GM19468 (cell line): Measurements from ENCODE around the gene GIPC3.
"Not testable (repeated sequence)": the region's sequence is repeated elsewhere in the genome, so short reads cannot be mapped to it uniquely, and the experiment has no call there.

Experiments used
- ATAC-seq: cut with Tn5 transposase; IDR thresholded peaks from one replicate; pipeline ENCODE4 v1.9.1; 2021; ENCODE audit warnings: mild to moderate bottlenecking, moderate library complexity, moderate number of reproducible peaks; ENCODE audit not compliant: unreplicated experiment; ENCODE audit errors: extremely low read depth

GIPC3 gene

GRCh38 chr19:3614858-3615505, 29.7 kb downstream of the GIPC3 start:
- ATAC-seq = no peak

- ATAC-seq = no peak
Observed at GRCh38 chr19:3615524-3616135, 30.4 kb downstream of the GIPC3 start.

DNA sequence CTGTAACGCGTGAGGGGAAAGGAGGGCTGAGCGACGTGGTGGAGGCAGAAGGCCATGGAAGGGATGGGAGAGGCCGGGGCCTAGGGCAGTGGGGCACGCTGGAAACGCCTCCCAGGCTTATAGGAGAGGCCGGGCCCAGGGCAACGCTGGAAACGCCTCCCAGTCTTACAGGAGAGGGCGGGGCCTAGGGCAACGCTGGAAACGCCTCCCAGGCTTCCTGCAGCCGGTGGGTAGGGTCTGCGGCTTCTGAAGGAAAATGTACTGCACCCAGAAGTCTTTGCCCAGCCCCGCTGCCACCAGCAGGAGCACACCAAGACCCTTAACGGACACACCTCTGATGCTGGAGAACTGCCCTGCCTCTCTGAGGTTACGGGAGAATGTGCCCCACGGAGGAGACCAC, 32.2 kb downstream of the GIPC3 start:
- no peak for ATAC-seq

DNA sequence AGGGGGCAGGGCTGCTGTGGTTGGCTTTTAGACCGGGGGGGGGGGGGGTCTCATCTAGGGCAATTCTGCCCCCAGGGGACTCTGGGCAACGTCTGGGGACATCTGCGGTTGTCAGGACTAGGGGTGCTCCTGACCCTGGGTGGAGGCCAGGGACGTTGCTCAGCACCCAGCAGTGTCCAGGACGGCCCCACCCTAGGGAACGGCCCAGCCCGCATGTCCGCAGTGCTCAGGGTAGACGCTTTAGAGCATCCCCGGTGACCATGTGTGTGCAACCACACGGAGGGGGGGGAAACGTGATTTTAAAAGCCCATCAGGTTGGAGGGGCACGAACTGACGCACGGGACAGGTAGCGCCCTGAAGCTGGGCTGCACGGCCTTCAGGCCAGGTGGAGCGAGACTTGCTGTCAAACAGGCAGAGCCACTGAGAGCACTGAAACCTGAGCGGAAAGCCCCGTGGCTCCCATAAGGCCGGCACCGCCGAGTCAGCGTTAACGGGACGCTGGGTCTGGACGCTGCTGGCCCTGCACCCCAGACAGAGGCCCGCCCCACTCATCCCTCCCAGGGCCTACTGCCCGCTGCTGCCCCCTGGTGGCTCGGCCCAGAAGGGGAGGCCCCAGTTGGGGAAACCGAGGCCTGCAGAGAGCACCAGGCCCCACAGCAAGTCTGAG, 33.0 kb downstream of the GIPC3 start:
- ATAC-seq = peak; percentile 5

DNA sequence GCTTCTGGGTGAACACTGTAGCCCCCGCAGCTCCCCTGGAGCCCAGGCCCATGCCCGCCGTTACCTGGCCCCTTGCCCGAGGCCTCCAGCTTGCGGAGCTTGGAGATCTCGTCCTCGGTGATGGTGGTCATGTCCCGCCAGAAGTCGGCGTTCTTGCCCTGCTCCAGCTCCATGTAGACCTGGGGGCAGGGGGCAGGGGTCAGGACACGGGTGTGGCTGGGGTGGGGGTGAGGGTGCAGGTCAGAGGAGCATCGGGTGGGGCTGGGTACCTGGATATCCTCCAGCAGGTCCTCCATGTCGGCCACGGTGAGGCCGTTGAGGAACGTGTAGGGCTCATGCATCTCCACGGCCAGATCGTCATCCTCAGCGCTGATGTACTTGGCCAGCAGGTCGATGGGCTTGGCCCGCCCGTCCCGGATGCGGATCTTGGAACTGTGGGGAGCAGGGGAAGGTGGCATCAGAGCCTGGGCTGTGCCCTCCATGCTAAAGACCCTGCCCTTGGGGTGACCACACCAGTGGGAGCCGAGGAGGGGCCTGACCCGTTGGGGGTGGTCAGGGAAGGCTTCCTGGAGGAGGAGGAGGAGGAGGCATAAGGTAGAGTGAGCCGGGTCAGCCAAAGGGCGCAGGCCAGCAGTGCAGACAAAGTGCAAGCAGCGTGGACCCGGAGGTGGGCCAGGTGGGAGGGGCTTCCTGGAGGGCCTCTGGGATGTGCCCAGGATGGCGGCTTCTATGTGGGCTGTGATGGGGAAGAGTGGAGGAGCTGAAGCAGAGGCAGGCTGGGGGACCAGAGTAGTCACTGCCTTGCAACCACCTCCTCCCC, 33.7 kb downstream of the GIPC3 start:
- ATAC-seq = no peak

- ATAC-seq = no peak
Observed at GRCh38 chr19:3619631-3620012, 34.3 kb downstream of the GIPC3 start.

- ATAC-seq = no peak
Observed at GRCh38 chr19:3620145-3620816, 35.0 kb downstream of the GIPC3 start.

DNA sequence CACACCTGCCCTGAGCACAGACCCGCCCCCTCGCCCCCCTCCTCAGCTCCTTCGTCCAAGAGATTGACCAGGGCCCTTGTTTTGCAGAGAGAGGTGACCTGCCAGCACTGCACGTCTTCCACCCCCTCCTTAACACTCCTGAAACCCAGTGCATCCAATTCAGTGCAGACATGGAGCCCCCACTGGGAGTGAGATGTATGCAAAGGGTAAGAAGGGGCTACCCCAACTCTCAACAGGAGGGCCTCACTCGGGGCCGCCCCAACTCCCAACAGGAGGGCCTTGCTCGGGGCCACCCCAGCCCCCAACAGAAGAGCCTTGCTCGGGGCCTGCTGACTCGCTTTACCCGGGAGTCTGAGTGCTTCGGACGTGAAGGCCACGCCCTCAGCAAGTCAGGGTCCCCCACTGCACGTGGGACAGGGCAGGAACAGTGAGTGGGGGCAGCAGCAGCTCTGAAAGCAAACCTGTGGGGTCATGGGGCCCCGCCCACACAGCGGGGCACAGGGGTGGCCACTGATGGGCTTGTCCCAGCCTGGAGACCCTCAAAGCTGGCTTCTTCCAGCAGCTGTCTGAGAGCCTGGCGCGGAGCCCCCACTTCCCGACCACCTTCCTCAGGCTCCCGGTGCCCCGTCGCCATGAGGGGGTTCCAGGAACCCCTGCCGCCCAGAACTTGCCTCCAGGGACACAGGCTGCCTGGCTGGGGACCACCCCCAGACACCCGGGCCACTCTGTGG, 35.7 kb downstream of the GIPC3 start:
- no peak for ATAC-seq

DNA sequence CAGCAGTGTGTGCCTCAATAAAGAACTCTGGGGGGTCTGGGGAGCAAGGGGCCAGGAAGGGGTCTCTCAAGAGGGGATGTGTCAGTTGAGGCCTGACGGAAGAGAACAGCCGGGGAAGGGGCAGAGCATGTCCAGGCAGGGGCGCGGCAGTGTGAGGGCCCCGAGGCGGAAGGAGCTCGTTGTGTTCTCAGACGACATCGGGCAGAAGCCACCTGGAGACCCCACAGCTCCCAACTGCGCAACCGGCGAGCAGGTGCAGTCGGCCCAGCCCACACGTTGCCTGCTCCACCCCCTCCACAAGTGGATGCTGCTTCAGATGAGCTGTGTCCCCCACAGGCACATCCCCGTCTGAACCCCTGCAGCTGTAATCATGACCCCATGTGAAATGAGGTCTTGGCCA, 36.4 kb downstream of the GIPC3 start:
- no peak for ATAC-seq

GRCh38 chr19:3622224-3622623, 36.9 kb downstream of the GIPC3 start:
- ATAC-seq = no peak

- no peak for ATAC-seq
Observed at GRCh38 chr19:3623716-3624115, 38.4 kb downstream of the GIPC3 start.

DNA sequence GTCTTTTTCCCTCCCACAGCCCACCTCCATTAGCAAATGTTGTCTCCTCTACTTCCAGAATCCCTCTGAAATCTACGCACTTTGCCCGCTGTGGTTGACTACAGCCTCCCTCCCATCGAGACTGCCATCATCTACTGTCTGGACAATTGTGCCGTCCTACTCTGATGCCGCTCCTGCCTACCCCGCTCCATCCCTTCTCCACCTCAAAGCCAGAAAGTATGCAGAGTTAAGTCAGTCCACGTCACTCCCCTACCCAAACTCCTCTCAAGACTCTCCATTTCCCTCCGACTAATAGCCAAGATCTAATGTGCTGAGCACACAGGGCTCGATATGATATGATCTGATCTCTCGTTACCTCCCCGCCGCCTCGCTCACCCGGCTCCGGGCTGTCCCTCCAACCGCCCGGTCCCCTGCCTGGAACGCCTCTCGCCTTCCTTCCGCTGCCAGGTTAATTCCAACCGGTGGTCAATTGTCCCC, 40.8 kb downstream of the GIPC3 start:
- ATAC-seq = no peak

DNA sequence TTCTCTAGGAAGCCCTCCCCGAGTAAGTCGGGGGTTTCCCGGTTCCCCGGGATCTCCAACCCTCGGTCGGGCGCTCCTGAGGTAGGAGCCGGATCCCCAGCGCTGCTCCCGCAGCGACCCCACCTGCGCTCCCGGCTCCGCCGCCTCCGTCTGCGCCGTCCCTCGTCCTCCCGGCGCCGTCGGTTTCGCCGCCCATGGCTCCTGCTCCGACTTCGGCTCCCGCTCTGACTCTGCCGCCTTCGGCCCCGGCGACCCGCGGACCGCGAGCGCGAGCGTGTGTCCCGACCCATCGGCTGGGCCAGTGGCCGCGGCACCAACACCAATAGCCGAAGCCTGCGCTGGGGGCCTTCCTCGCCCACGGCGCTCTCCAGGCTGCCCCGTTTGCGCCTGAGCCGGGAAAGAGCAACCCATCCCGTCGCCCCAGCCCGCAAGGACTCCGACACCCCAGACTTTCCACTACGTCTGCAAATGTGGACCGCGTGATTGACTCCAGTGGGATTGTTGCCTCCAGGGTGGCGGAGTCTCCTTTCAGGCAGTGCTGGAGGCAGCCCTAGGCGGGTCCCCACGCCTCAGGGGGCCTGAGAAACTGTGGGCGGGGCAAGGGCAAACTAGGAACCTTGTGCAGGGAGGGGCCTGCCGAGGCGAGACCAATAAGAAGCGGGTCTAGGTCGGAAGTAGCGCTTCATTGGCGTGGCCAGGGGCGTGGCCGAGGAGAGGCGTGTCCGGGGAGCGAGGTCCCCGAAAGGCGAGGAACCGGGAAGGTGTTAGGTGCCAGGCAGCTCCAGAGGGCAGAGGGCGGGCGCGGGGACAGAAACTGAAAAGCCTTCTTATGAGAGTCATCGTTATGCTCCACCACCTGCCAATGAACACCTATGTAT, 41.4 kb downstream of the GIPC3 start, which contains the start of gene CACTIN:
TSS of gene CACTIN (minus strand) at position 318 of the 878 bp plus-strand sequence. CDS start at position 290, 28 bp downstream.
- ATAC-seq = peak; percentile 70

- ATAC-seq = no peak
Observed at GRCh38 chr19:3627351-3627723, 42.1 kb downstream of the GIPC3 start.

DNA sequence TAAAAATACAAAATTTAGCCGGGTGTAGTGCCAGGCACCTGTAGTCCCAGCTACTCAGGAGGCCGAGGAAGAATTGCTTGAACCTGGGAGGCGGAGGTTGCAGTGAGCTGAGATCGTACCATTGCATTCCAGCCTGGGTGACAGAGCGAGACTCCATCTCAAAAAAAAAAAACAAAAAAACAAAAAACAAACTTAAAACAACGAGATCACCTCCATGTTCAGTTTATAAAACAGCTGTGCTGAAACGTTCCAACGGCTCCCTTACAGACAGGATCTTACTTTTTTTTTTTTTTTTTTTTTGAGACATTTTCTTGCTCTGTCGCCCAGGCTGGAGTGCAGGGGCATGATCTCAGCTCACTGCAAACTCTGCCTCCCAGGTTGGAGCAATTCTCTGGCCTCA, 43.5 kb downstream of the GIPC3 start:
- ATAC-seq = not testable (repeated sequence)

- no peak for ATAC-seq
Observed at GRCh38 chr19:3631053-3631861, 46.0 kb downstream of the GIPC3 start.

DNA sequence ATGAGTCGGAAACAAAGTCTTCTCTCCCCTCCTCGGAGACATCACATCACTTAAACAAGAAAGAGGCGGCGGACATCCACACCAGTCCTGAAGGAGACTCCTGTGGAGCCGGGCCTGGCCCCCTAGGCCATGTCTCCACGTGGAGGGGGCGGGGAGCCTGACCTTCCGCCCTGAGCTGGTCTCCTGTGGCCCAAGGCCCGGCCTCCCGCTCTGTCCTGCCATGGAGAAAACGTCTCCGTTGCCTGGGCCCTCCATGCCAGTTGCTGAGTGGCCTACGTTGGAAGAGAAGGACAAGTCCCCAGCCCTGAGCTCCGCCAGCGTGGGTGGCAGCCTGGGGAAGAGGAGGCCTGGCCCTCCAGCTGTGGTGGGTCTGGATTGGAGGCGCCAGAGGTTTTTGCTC, 46.8 kb downstream of the GIPC3 start:
- ATAC-seq = no peak
